PFSK-1 (cell line): ENCODE results near the gene BCL3.

Source experiments
- FOXP2 ChIP-seq: optimal IDR thresholded peaks from 2 replicates; pipeline ENCODE3; 2011; ENCODE audit warnings: borderline replicate concordance, control low read depth, inconsistent platforms; ENCODE audit not compliant: insufficient read depth; ENCODE audit errors: extremely low read length, extremely low read depth
- POLR2AphosphoS5 ChIP-seq: IDR thresholded peaks from 2 replicates; pipeline ENCODE4 v1.6.1; 2012; ENCODE audit warnings: low read depth, mild to moderate bottlenecking, control low read depth, low read length, moderate library complexity
- SIN3A ChIP-seq: IDR thresholded peaks from 2 replicates; pipeline ENCODE4 v1.6.1; 2012; ENCODE audit warnings: mild to moderate bottlenecking, low read length, moderate library complexity, borderline replicate concordance; ENCODE audit not compliant: insufficient read depth
- TAF1 ChIP-seq: IDR thresholded peaks from 2 replicates; pipeline ENCODE4 v1.6.1; 2012; ENCODE audit warnings: low read length, control low read depth, borderline replicate concordance; ENCODE audit not compliant: insufficient read depth
- TF ChIP-seq, protein P1 (sequence below), 2 experiments: IDR thresholded peaks; 2 replicates each; pipeline versions ENCODE4 v1.6.1 to v1.8.0; 2011 to 2012; ENCODE audit warnings: low read depth in 2 of 2, low read length in 2 of 2, control low read depth in 1 of 2, inconsistent platforms in 1 of 2, mild to moderate bottlenecking in 1 of 2, moderate library complexity in 1 of 2; ENCODE audit not compliant: insufficient read depth in 1 of 2

The BCL3 gene

DNA sequence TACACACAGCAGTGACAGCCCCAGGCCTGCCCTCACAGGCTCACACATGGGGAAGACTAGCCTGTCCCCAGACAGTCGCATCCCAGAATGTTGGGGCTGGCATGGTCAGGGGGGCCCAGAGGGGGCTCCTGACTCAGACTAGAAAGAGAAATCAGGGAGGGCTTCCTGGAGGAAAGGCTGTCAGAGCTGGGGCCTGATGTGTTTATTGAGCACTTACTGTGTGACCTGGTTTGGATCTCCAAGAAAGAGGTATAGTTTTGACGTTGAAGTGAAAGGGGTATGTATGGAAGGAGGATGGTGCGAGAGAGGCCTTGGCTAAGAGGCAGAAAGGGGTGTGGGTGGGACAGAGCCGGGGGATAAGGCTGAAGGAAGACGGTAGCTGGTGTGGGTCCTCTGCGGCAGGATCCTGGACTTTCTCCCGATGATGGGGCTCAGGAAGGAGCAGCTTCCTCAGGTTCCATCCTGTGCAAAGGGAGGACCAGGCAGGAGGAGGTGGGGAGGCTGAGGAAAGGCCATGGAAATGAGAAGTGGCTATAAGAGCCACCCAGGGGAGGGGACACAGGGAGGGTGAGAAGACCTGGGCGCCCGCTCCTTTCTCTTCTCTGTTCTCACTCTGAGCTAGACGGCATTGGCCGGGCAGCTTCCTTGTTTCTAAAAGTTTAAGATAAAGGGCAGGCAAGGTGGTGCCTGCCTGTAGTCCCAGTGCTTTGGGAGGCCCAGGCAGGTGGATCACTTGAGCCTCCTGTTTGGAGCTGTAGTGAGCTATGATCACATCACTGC, 16.1 kb upstream of the BCL3 start:
- TF ChIP-seq FOXP2 = no peak
- TF ChIP-seq POLR2AphosphoS5 = no peak
- TF ChIP-seq, protein P1, sequence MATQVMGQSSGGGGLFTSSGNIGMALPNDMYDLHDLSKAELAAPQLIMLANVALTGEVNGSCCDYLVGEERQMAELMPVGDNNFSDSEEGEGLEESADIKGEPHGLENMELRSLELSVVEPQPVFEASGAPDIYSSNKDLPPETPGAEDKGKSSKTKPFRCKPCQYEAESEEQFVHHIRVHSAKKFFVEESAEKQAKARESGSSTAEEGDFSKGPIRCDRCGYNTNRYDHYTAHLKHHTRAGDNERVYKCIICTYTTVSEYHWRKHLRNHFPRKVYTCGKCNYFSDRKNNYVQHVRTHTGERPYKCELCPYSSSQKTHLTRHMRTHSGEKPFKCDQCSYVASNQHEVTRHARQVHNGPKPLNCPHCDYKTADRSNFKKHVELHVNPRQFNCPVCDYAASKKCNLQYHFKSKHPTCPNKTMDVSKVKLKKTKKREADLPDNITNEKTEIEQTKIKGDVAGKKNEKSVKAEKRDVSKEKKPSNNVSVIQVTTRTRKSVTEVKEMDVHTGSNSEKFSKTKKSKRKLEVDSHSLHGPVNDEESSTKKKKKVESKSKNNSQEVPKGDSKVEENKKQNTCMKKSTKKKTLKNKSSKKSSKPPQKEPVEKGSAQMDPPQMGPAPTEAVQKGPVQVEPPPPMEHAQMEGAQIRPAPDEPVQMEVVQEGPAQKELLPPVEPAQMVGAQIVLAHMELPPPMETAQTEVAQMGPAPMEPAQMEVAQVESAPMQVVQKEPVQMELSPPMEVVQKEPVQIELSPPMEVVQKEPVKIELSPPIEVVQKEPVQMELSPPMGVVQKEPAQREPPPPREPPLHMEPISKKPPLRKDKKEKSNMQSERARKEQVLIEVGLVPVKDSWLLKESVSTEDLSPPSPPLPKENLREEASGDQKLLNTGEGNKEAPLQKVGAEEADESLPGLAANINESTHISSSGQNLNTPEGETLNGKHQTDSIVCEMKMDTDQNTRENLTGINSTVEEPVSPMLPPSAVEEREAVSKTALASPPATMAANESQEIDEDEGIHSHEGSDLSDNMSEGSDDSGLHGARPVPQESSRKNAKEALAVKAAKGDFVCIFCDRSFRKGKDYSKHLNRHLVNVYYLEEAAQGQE (IDR thresholded peaks at IDR 0.05; ENCODE audit: insufficient read depth in 1 of 2, low read depth in 2 of 2, low read length in 2 of 2) = no peak
- no peak for TF ChIP-seq SIN3A
- TF ChIP-seq TAF1 = no peak

DNA sequence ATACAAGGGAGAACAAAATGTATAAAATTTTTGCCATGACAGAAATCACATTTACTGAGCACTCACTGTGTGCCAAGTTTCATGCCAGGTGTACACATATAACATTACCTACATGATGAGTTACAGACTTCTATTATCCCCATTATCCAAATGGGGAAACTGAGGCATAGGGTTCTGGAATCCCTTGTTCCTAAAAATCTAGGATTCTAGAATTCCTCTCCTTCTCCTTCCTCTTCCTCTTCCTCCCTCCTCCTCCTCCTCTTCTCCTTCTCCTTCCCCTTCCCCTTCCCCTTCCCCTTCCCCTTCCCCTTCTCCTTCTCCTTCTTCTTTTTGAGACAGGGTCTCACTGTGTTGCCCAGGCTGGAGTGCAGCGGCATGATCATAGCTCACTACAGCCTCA, 14.2 kb upstream of the BCL3 start:
- TF ChIP-seq FOXP2 (no peak), SIN3A (no peak), POLR2AphosphoS5 (no peak), TAF1 (no peak)
- TF ChIP-seq, protein P1 (IDR thresholded peaks at IDR 0.05; ENCODE audit: insufficient read depth in 1 of 2, low read depth in 2 of 2, low read length in 2 of 2) = no peak

DNA sequence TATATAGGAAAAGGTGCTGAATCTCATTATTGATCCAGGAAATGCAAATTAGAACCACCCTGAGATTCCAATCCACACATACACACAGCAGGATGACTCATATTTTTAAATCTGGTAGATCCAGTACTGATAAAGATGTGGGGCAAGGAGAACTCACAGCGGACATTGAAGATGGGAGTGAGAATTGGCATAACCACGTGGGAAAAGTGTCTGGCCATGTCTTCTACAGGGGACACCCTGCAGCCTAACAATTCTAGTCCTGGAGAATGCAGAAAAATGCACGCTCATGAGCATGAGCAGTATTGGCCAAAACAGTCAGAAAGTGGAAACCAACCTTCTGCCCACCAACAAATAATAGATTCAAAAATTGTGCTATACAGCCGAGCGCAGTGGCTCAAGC, 13.5 kb upstream of the BCL3 start:
- TF ChIP-seq, protein P1 (IDR thresholded peaks at IDR 0.05; ENCODE audit: insufficient read depth in 1 of 2, low read depth in 2 of 2, low read length in 2 of 2) = no peak
- no peak for TF ChIP-seq FOXP2
- no peak for TF ChIP-seq POLR2AphosphoS5
- TF ChIP-seq TAF1 = no peak
- TF ChIP-seq SIN3A = no peak

DNA sequence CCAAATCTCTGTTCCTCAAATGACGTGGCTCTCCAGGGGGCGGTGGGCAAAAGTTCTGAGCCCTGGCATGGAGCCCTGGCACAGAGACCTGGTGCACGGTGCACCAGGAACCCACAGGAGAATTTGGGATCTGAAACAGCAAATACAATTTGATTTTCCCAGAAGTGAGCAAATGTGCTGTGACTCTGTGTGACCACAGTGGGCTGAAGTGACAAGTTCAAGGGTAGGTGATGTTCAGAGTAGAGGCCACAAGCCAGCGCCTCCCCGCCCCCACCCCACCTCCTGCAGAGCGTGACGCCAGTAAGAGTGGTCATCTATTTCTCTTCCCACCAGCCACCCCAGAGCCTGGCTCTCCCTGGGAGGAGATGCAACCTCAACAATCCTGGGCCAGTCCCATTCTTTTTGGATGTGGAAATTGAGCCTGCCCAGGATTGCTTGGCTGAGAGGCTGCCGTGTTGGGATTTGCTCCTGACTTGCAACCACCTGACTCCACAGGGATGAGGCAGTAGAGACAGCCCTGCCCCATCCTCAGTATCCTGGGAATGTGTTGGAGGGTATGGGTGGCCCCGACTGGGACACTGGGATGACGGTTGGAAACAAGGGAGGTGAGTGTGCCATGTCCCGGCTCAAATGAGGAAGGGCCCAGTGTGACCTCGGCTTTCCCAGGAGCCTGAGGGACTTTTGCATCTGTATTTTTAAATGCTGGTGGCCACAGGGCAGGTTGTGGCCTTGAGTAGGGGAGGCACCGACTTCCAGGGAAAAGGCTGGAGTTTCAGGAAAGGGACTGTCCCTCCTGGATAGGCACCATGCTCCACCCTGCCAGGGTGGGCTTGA, 11.1 kb upstream of the BCL3 start:
- TF ChIP-seq TAF1 (no peak), SIN3A (no peak), FOXP2 (no peak), POLR2AphosphoS5 (no peak)
- TF ChIP-seq, protein P1 (IDR thresholded peaks at IDR 0.05; ENCODE audit: insufficient read depth in 1 of 2, low read depth in 2 of 2, low read length in 2 of 2) = no peak
